H1 (cell line): Measurements from ENCODE around the gene AMN. TPM values are rescaled to one million over a fixed set of nuclear protein-coding genes. Genes with fewer than 3 reads are reported as not detected.

Experiments used
- CTCF ChIA-PET: fragments of 300-600 bp; sonication (Branson Sonifier 250); formaldehyde crosslinking; loops from one replicate; lab custom pipeline; 2021; ENCODE audit not compliant: partially characterized antibody; lab: Charles Lee
- POLR2A ChIA-PET: fragments of 300-600 bp; sonication (Branson Sonifier 250); formaldehyde crosslinking; loops from one replicate; lab custom pipeline; 2021; ENCODE audit warnings: inconsistent platforms; ENCODE audit not compliant: partially characterized antibody; lab: Charles Lee
- DNase-seq, 2 experiments: peaks; one replicate each; pipeline versions ENCODE4 v3.0.0 to v3.0.0-alpha.2; 2010 to 2022; ENCODE audit warnings: low spot score in 2 of 2, low read depth in 1 of 2, mixed read lengths in 1 of 2
- FAIRE-seq: peaks from 2 replicates; lab custom pipeline; 2011; peaks lifted over from hg19 to GRCh38; lab: Jason Lieb, UNC
- H2AFZ ChIP-seq: 2 replicates; pipeline ENCODE4 v1.8.1; 2012; ENCODE audit warnings: low read length, inconsistent platforms
- H2AK5ac ChIP-seq: 2 replicates; pipeline ENCODE4 v1.6.1; 2013; ENCODE audit warnings: low read depth, low read length
- H2BK120ac ChIP-seq: replicated peaks from 2 replicates; pipeline ENCODE3; 2013; ENCODE audit warnings: low read depth, low read length, inconsistent platforms
- H2BK12ac ChIP-seq: 2 replicates; pipeline ENCODE4 v1.6.1; 2013; ENCODE audit warnings: low read depth, low read length
- H2BK15ac ChIP-seq: 2 replicates; pipeline ENCODE4 v1.6.1; 2013; ENCODE audit warnings: low read length
- H2BK20ac ChIP-seq: 2 replicates; pipeline ENCODE4 v1.6.1; 2013; ENCODE audit warnings: low read length
- H2BK5ac ChIP-seq: 2 replicates; pipeline ENCODE4 v1.6.1; 2013; ENCODE audit warnings: low read depth, low read length
- H3K14ac ChIP-seq: 2 replicates; pipeline ENCODE4 v1.6.1; 2013; ENCODE audit warnings: inconsistent platforms; ENCODE audit not compliant: insufficient read length
- H3K18ac ChIP-seq: 2 replicates; pipeline ENCODE4 v1.6.1; 2013; ENCODE audit warnings: low read length; ENCODE audit errors: extremely low read depth
- H3K23ac ChIP-seq: 2 replicates; pipeline ENCODE4 v1.6.1; 2013; ENCODE audit warnings: inconsistent platforms; ENCODE audit not compliant: insufficient read length
- H3K23me2 ChIP-seq: 2 replicates; pipeline ENCODE4 v1.6.1; 2013; ENCODE audit warnings: low read depth, low read length
- H3K27ac ChIP-seq: 2 replicates; pipeline ENCODE4 v1.6.1; 2011; ENCODE audit warnings: low read depth, low read length, inconsistent platforms
- H3K27me3 ChIP-seq, 4 experiments: replicated peaks in 1 of 4; 1 replicate in 1 of 4; 2 replicates in 3 of 4; pipeline versions ENCODE4 v1.6.1 to v1.8.1; 2011 to 2013; ENCODE audit warnings: low read length in 3 of 4, mild to moderate bottlenecking in 3 of 4, inconsistent platforms in 2 of 4, mixed read lengths in 2 of 4, moderate library complexity in 1 of 4; ENCODE audit not compliant: control insufficient read depth in 3 of 4, insufficient read depth in 3 of 4; ENCODE audit errors: extremely low read depth in 1 of 4
- H3K36me3 ChIP-seq, 4 experiments: 2 replicates each; pipeline versions ENCODE4 v1.6.1 to v1.8.1; 2011 to 2013; ENCODE audit warnings: mild to moderate bottlenecking in 4 of 4, low read length in 3 of 4, moderate library complexity in 2 of 4, control low read depth in 1 of 4, inconsistent platforms in 1 of 4; ENCODE audit not compliant: insufficient read depth in 4 of 4, control insufficient read depth in 2 of 4
- H3K4ac ChIP-seq: replicated peaks from 2 replicates; pipeline ENCODE3; 2013; ENCODE audit warnings: low read length, low read depth, mixed read lengths, inconsistent platforms; ENCODE audit not compliant: insufficient read length
- H3K4me1 ChIP-seq, 4 experiments: replicated peaks in 1 of 4; 1 replicate in 1 of 4; 2 replicates in 3 of 4; pipeline versions ENCODE4 v1.6.1 to v1.8.1; 2011 to 2013; ENCODE audit warnings: low read length in 3 of 4, inconsistent platforms in 2 of 4, mixed read lengths in 1 of 4; ENCODE audit not compliant: insufficient read depth in 4 of 4, control insufficient read depth in 3 of 4
- H3K4me2 ChIP-seq, 2 experiments: 2 replicates each; pipeline versions ENCODE4 v1.6.1 to v1.8.1; 2011 to 2013; ENCODE audit warnings: low read depth in 2 of 2, low read length in 2 of 2, control low read depth in 1 of 2, inconsistent platforms in 1 of 2, mild to moderate bottlenecking in 1 of 2; ENCODE audit not compliant: insufficient read depth in 1 of 2
- H3K4me3 ChIP-seq, 4 experiments: fragments of 200-600, 300-600 bp in 1 of 4; sonication (generic), shearing (Covaris generic), sonication (Bioruptor Twin) in 1 of 4; 2 replicates each; pipeline versions ENCODE4 v1.5.1 to v1.8.1; 2011 to 2016; ENCODE audit warnings: low read length in 4 of 4, low read depth in 3 of 4, control low read depth in 2 of 4, inconsistent platforms in 2 of 4, mild to moderate bottlenecking in 2 of 4, mixed read lengths in 1 of 4, moderate library complexity in 1 of 4; ENCODE audit not compliant: insufficient read depth in 2 of 4; ENCODE audit errors: extremely low read depth in 1 of 4
- H3K56ac ChIP-seq: replicated peaks from 2 replicates; pipeline ENCODE3; 2013; ENCODE audit warnings: low read depth, mild to moderate bottlenecking, mixed read lengths, low read length, inconsistent platforms; ENCODE audit not compliant: insufficient read length
- H3K79me1 ChIP-seq: 2 replicates; pipeline ENCODE4 v1.6.1; 2013; ENCODE audit warnings: low read depth, low read length, control low read depth
- H3K79me2 ChIP-seq, 2 experiments: 2 replicates each; pipeline versions ENCODE4 v1.6.1 to v1.8.1; 2012 to 2013; ENCODE audit warnings: low read length in 2 of 2, mild to moderate bottlenecking in 2 of 2, inconsistent platforms in 1 of 2; ENCODE audit not compliant: insufficient read depth in 2 of 2, control insufficient read depth in 1 of 2
- H3K9ac ChIP-seq, 4 experiments: replicated peaks in 1 of 4; 1 replicate in 1 of 4; 2 replicates in 3 of 4; pipeline versions ENCODE4 v1.6.1 to v1.8.1; 2011 to 2013; ENCODE audit warnings: low read depth in 3 of 4, low read length in 3 of 4, control low read depth in 2 of 4, mild to moderate bottlenecking in 2 of 4, moderate library complexity in 2 of 4, inconsistent platforms in 1 of 4; ENCODE audit errors: extremely low read depth in 1 of 4
- H3K9me3 ChIP-seq, 2 experiments: 2 replicates each; pipeline versions ENCODE4 v1.6.1 to v1.8.1; 2012 to 2013; ENCODE audit warnings: mild to moderate bottlenecking in 2 of 2, moderate library complexity in 2 of 2, control low read depth in 1 of 2, inconsistent platforms in 1 of 2, low read depth in 1 of 2, low read length in 1 of 2, mixed read lengths in 1 of 2; ENCODE audit not compliant: insufficient read depth in 2 of 2
- H4K20me1 ChIP-seq, 2 experiments: replicated peaks in 1 of 2; 2 replicates each; pipeline versions ENCODE3 to v1.8.1; 2011 to 2013; ENCODE audit warnings: inconsistent platforms in 2 of 2, low read length in 2 of 2, mild to moderate bottlenecking in 1 of 2; ENCODE audit not compliant: insufficient read depth in 2 of 2, control insufficient read depth in 1 of 2
- H4K5ac ChIP-seq: 2 replicates; pipeline ENCODE4 v1.6.1; 2013; ENCODE audit warnings: low read length, low read depth, mixed read lengths, inconsistent platforms; ENCODE audit not compliant: insufficient read length
- H4K8ac ChIP-seq: 2 replicates; pipeline ENCODE4 v1.8.0; 2013; ENCODE audit warnings: mild to moderate bottlenecking, moderate library complexity, low read length, inconsistent platforms; ENCODE audit not compliant: insufficient read depth; ENCODE audit errors: extremely low read depth
- H4K91ac ChIP-seq: replicated peaks from 2 replicates; pipeline ENCODE3; 2013; ENCODE audit warnings: low read length, mixed read lengths, inconsistent platforms; ENCODE audit not compliant: insufficient read length
- CREB1 ChIP-seq: IDR thresholded peaks from 2 replicates; pipeline ENCODE4 v1.6.1; 2012; ENCODE audit warnings: inconsistent platforms
- EZH2 ChIP-seq: fragments of 200-600 bp; sonication (generic); IDR thresholded peaks from 2 replicates; pipeline ENCODE4 v1.7.1; 2012; ENCODE audit warnings: low read depth, mild to moderate bottlenecking, moderate library complexity, low read length, inconsistent platforms; ENCODE audit not compliant: severe bottlenecking
- KDM4A ChIP-seq: IDR thresholded peaks from one replicate; pipeline ENCODE4 v1.7.1; 2012; ENCODE audit warnings: low read depth, mild to moderate bottlenecking, moderate library complexity, low read length, inconsistent platforms; ENCODE audit not compliant: severe bottlenecking
- WGBS, 2 experiments: shearing (Covaris generic) in 1 of 2; methylation state at CpG; one replicate each; pipeline versions ENCODE4 v1.1.6 to v1.1.7; 2013 to 2015; ENCODE audit warnings: low lambda C conversion rate in 2 of 2, mixed read lengths in 2 of 2, inconsistent platforms in 1 of 2, low coverage in 1 of 2, missing lambda C conversion rate in 1 of 2; ENCODE audit not compliant: insufficient replicate concordance in 2 of 2, insufficient coverage in 1 of 2, insufficient read length in 1 of 2; ENCODE audit errors: extremely low coverage in 1 of 2, missing lambda C conversion rate in 1 of 2; 5-methylcytosine and 5-hydroxymethylcytosine counted together
- polyA plus RNA-seq, 7 experiments: library from polyadenylated mRNA; depleted of rRNA in 3 of 7; stranded (reverse) in 5 of 7; unstranded in 2 of 7; fragments of >200 nt in 5 of 7; fragments of 200-250 nt in 2 of 7; gene quantifications; 1 replicate in 5 of 7; 2 replicates in 1 of 7; 4 replicates in 1 of 7; pipeline versions ENCODE4 v1.2.1 to v1.2.3, GENCODE V29; 2011 to 2013; ENCODE audit warnings: missing spikeins in 2 of 7, mixed read lengths in 2 of 7
- total RNA-seq: library from RNA; stranded (reverse); fragmentation: NEBNext Ultra II Directional; extraction: Animal tissue kit (Norgen Biotek cat#: 25700); gene quantifications from 2 replicates; pipeline ENCODE4 v1.2.1, GENCODE V29; 2021
- TF ChIP-seq, protein P1 (sequence below): IDR thresholded peaks from 2 replicates; pipeline ENCODE4 v1.6.1; 2012; ENCODE audit warnings: inconsistent platforms

AMN gene
- total and polyA plus RNA-seq, 2 of the 8 experiments (the other 6 are each of a cell fraction or from before 2014, with no cell fraction given), result 0.77 to 1.5 TPM

DNA sequence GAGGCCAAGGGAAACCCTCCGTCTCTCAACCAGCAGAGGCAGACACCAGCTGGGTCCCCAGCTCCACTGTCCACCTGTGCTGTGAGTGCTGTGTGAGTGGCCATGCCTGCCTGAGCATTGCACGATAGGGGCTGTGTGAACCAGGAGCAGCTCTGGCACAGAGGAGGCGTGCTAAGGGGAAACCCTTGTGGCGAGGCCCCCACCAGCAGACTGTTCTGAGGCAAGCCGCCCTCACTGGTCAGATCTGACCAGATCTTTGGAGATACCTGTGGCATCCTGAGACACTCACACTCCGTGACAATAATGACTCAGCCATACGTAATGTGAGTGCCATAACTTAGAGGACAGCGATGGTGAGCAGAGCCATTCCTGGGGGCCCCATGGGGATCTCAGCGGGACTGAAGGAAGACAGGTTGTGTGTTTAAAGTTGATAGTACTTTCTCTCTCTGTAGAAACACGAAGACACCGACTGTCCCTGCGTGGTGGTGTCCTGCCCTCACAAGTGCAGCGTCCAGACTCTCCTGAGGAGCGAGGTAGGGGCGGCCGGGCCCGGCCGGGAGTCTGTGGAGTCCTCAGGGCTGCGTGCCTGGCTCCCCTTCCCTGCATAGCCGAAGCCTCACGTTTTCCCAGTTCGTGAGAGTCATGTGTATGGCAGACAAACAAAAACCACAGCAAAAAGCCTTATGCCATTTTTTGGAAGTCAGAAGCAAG is 36.6 kb upstream of the AMN start:
- H4K8ac ChIP-seq, result peak overlapping the region; percentile 62; the same call in 1 of the 2 replicates
- H3K4me3 ChIP-seq, result no peak overlapping the region
- H3K79me1 ChIP-seq, result no peaks in the 10 kb centered on the region
- H2AFZ ChIP-seq, result no peak overlapping the region
- no peak overlapping the region; the same call in 1 of the 2 replicates for H3K27ac ChIP-seq
- H3K23me2 ChIP-seq, result no peaks in the 10 kb centered on the region
- H2BK120ac ChIP-seq, result no peak overlapping the region
- H3K36me3 ChIP-seq, result no peaks in the 10 kb centered on the region
- H3K9ac ChIP-seq, result no peak overlapping the region
- no peak overlapping the region for H2AK5ac ChIP-seq
- H4K20me1 ChIP-seq, result peaks cover 0 to 3% of the 10 kb centered on the region in 2 experiments
- 92% methylated on average over 22 of the region's 22 CpGs; no CpG with 5 or more reads in 1 of the 2 experiments for WGBS, 2 experiments
- POLR2A ChIA-PET, result no interaction called here
- no peak overlapping the region for H2BK15ac ChIP-seq
- H2BK12ac ChIP-seq, result no peak overlapping the region
- no peaks in the 10 kb centered on the region for H3K27me3 ChIP-seq
- DNase-seq, result no peak
- H3K56ac ChIP-seq, result no peak overlapping the region
- no peak overlapping the region; the same call in 1 of the 2 replicates for H2BK5ac ChIP-seq
- no peak overlapping the region for H3K14ac ChIP-seq
- H4K5ac ChIP-seq, result no peak overlapping the region
- H3K4me2 ChIP-seq, result no peak overlapping the region
- no peak overlapping the region for H2BK20ac ChIP-seq
- TF ChIP-seq EZH2, result no peak
- TF ChIP-seq, protein P1, sequence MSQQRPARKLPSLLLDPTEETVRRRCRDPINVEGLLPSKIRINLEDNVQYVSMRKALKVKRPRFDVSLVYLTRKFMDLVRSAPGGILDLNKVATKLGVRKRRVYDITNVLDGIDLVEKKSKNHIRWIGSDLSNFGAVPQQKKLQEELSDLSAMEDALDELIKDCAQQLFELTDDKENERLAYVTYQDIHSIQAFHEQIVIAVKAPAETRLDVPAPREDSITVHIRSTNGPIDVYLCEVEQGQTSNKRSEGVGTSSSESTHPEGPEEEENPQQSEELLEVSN, result no peak
- TF ChIP-seq CREB1, result no peak
- no peak for TF ChIP-seq KDM4A
- TF ChIP-seq, all 59 proteins: peak for 0
- no peak for FAIRE-seq
- Histone ChIP-seq H4K91ac (no peak overlapping the region), H3K4ac (no peak overlapping the region), H3K9me3 (no peaks in the 10 kb centered on the region), H3K79me2 (no peaks in the 10 kb centered on the region), H3K18ac (no peak overlapping the region), H3K23ac (no peak overlapping the region), H3K4me1 (0 out of 7 replicates have a peak, but pooled peaks cover 0 to under 1% (median 0%) of the 10 kb centered on the region in 4 experiments)
- CTCF ChIA-PET, result interaction anchor here (0.6 to 1.1 kb wide), 2 partner anchors 45 to 300 kb away, joined by 3 to 4 read pairs; no protein-coding TSS in a partner anchor
